Fibroblast of lung (primary cell): ENCODE data around the gene IGF1R.

Source experiments
- EZH2 ChIP-seq: IDR thresholded peaks from 2 replicates; pipeline ENCODE4 v1.5.1; 2012; ENCODE audit warnings: low read length, control low read depth, mild to moderate bottlenecking; ENCODE audit errors: missing control alignments
- TF ChIP-seq, protein P1 (sequence below), 2 donors: IDR thresholded peaks in 1 of 2; conservative IDR thresholded peaks in 1 of 2; 1 replicate in 1 of 2; 2 replicates in 1 of 2; pipeline ENCODE4 v1.5.1; 2011 to 2012; ENCODE audit warnings: low read length in 2 of 2, control low read depth in 1 of 2, inconsistent platforms in 1 of 2, low read depth in 1 of 2, mild to moderate bottlenecking in 1 of 2

DNA sequence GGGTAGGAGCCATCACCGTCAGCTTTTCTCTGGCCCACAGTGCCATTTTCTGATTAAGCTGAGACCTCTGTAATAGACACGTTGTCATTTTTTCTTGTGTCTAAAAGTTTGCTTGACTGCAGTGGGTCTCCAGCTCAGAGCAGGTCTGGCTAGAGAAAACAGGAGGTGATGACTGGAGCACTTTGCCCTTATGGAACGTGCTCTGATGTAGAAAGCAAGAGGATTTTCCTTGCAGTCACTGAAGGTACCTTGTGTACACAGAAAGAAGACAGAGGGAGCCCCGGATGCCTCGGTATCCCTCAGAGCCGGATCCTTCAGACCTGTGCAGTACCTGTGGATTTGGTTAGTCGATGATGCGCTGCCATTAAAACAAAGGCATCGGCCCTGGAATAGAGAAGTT lies 76.2 kb downstream of the IGF1R start:
- TF ChIP-seq, protein P1, sequence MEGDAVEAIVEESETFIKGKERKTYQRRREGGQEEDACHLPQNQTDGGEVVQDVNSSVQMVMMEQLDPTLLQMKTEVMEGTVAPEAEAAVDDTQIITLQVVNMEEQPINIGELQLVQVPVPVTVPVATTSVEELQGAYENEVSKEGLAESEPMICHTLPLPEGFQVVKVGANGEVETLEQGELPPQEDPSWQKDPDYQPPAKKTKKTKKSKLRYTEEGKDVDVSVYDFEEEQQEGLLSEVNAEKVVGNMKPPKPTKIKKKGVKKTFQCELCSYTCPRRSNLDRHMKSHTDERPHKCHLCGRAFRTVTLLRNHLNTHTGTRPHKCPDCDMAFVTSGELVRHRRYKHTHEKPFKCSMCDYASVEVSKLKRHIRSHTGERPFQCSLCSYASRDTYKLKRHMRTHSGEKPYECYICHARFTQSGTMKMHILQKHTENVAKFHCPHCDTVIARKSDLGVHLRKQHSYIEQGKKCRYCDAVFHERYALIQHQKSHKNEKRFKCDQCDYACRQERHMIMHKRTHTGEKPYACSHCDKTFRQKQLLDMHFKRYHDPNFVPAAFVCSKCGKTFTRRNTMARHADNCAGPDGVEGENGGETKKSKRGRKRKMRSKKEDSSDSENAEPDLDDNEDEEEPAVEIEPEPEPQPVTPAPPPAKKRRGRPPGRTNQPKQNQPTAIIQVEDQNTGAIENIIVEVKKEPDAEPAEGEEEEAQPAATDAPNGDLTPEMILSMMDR (conservative IDR thresholded peaks at IDR 0.05 in 1 of 2, IDR thresholded peaks at IDR 0.05 in 1 of 2; ENCODE audit: low read depth in 1 of 2, low read length in 2 of 2), result no peak
- TF ChIP-seq EZH2, result no peak
